Measurements from ENCODE around the gene TBC1D17. TPM values are rescaled to one million over a fixed set of nuclear protein-coding genes. Genes with fewer than 3 reads are reported as not detected.

Gene TBC1D17
- total RNA-seq, 1 donor from 2014 or later, result 2.1 TPM

DNA sequence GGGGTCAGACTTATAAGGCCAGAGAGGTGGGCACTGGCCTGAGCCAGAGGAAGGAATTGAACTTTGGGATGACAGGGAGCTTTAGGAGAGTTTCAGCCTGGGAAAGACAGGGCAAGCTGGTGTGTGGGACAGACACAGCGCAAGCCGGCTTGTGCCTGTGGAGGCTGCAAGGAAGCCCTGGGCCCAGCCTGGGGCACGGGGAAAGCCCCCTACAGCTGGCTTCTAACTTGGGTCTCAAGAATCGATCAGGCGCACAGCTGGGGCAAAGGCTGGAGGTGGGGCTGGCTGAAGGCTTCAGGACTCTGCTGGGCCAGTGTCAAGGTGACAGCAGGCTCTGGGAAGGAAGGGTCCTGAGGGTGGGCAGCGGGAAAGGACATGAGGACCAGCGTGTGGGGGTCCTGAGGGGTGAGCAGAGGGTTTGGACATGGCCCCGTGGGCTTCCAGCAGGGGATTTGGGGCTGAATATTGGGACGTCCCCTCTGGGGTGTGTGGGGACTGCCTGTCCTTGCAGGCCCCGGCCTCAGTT is 23.6 kb upstream of the TBC1D17 start:
- no peak for FAIRE-seq
- H3K36me3 ChIP-seq (ENCODE audit: control insufficient read depth, insufficient read depth, low read length), result peaks cover 16% of the 10 kb centered on the region
- H3K27me3 ChIP-seq (ENCODE audit: control insufficient read depth, insufficient read depth, low read length), result no peaks in the 10 kb centered on the region
- H3K4me3 ChIP-seq (ENCODE audit: low read depth, low read length), result no peak overlapping the region
- TF ChIP-seq, protein P1, sequence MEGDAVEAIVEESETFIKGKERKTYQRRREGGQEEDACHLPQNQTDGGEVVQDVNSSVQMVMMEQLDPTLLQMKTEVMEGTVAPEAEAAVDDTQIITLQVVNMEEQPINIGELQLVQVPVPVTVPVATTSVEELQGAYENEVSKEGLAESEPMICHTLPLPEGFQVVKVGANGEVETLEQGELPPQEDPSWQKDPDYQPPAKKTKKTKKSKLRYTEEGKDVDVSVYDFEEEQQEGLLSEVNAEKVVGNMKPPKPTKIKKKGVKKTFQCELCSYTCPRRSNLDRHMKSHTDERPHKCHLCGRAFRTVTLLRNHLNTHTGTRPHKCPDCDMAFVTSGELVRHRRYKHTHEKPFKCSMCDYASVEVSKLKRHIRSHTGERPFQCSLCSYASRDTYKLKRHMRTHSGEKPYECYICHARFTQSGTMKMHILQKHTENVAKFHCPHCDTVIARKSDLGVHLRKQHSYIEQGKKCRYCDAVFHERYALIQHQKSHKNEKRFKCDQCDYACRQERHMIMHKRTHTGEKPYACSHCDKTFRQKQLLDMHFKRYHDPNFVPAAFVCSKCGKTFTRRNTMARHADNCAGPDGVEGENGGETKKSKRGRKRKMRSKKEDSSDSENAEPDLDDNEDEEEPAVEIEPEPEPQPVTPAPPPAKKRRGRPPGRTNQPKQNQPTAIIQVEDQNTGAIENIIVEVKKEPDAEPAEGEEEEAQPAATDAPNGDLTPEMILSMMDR (IDR thresholded peaks at IDR 0.05; ENCODE audit: insufficient read depth, low read length, severe bottlenecking), result no peak
- no peak for DNase-seq (ENCODE audit: low read depth)

DNA sequence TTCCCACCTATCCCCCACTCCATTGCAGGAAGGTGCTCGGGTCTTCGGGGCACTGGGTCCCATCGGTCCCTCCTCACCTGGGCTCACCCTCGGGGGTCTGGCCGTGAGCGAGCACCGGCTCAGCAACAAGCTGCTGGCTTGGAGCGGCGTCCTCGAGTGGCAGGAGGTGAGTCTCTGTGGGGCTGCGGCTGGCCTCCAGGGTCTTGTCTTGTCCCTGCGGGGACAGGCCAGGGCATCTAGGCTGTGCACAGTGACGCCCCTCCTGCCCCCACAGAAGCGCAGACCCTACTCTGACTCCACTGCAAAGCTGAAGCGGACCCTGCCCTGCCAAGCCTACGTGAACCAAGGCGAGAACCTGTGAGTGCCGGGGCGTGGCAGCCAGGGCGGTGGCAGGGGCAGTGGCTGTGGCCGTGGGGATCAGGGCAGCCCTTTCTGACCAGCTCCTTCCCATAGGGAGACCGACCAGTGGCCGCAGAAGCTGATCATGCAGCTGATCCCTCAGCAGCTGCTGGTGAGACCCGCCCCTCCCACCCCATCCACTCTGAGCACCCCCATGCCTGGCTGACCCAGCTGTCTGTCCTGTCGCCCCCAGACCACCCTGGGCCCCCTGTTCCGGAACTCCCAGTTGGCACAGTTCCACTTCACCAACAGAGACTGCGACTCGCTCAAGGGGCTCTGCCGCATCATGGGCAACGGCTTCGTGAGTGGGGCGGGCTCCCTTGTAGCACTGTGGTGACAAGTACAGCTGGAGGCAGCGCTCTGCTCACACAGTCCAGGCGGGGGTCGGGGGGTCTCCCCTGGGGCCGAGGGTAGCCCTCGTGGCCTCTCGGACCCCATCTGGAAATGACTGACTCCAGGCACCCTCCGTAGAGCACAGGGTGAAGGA is 22.9 kb upstream of the TBC1D17 start:
- FAIRE-seq, result no peak
- H3K4me3 ChIP-seq (ENCODE audit: low read depth, low read length), result no peak overlapping the region
- TF ChIP-seq, protein P1 (IDR thresholded peaks at IDR 0.05; ENCODE audit: insufficient read depth, low read length, severe bottlenecking), result no peak

GRCh38 chr19:49855277-49855675 is 22.2 kb upstream of the TBC1D17 start:
- DNase-seq (ENCODE audit: low read depth), result no peak
- TF ChIP-seq, protein P1 (IDR thresholded peaks at IDR 0.05; ENCODE audit: insufficient read depth, low read length, severe bottlenecking), result no peak
- Histone ChIP-seq H3K36me3 (ENCODE audit: control insufficient read depth, insufficient read depth, low read length) (peaks cover 17% of the 10 kb centered on the region), H3K27me3 (ENCODE audit: control insufficient read depth, insufficient read depth, low read length) (no peaks in the 10 kb centered on the region), H3K4me3 (ENCODE audit: low read depth, low read length) (no peak overlapping the region)
- no peak for FAIRE-seq

More for the DNA sequence above, 22.9 kb upstream of the TBC1D17 start:
- Histone ChIP-seq H3K36me3 (ENCODE audit: control insufficient read depth, insufficient read depth, low read length) (peaks cover 17% of the 10 kb centered on the region), H3K27me3 (ENCODE audit: control insufficient read depth, insufficient read depth, low read length) (no peaks in the 10 kb centered on the region)
- no peak for DNase-seq (ENCODE audit: low read depth)

DNA sequence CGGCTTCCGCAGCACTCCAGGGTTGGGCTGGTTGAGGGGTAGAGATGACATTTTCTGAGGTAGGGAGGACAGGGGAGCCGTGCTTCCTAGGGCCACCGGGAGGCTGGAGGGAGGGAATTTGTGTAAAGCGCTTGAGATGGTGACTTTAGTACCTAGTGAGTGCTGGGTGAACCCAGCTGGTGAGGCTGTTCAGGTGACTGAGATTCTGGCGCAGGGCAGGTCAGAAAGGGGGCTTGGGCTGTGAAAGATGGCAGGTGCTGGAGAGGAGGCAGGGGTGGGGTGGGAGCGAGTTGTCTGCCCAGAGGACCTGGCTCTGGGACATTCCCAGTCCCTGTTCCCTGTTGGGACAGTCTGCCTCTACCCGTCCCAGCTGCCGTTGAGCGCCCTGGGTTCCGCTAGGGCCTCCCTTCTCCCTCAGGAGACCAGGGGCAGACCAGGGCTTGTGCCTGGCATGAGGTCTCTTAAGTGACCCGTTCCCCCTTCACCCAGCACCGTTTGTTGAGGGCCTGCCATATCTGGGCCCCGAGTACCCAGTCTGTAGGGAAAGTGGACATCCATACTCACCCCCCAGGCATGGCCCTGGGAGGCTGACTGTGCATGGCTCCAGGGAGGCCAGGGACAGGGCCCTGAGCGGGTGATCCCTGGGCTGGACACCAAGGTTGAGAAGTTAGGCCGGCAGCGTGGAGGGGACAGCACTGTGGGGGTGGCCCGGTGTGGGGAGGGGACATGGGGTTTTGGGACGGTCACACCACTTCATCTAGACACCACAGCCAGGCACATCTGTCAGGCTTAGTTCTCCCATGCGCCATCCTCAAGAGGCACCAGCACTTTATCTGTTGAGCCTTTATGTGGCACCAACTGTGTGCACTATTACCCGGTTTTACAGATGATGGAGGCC is 21.6 kb upstream of the TBC1D17 start:
- H3K27me3 ChIP-seq (ENCODE audit: control insufficient read depth, insufficient read depth, low read length), result no peaks in the 10 kb centered on the region
- no peak for FAIRE-seq
- TF ChIP-seq, protein P1 (IDR thresholded peaks at IDR 0.05; ENCODE audit: insufficient read depth, low read length, severe bottlenecking), result no peak
- no peak for DNase-seq (ENCODE audit: low read depth)
- no peak overlapping the region for H3K4me3 ChIP-seq (ENCODE audit: low read depth, low read length)
- H3K36me3 ChIP-seq (ENCODE audit: control insufficient read depth, insufficient read depth, low read length), result peaks cover 18% of the 10 kb centered on the region

DNA sequence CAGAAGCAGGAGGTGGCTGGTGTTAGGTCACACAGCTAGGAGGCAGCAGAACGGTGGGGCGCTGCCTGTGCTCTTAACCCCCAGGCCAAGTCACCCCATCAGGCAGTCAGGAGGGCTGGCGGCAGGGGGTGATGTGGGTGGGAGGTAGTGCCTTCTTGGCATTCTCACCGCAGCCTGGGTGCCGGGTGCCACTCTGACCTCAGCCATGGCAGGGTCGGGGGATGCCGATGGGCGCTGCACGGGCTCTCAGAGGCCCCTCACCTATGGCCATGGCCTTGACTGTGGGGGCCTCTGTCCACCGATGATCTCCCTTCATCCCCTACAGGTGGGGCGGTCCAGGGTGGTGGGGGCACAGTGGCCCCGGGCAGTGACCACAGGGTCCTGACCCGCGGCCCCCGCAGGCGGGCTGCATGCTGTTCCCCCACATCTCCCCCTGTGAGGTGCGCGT is 20.9 kb upstream of the TBC1D17 start:
- DNase-seq (ENCODE audit: low read depth) (no peak), FAIRE-seq (no peak)
- H3K36me3 ChIP-seq (ENCODE audit: control insufficient read depth, insufficient read depth, low read length), result peaks cover 18% of the 10 kb centered on the region
- TF ChIP-seq, protein P1 (IDR thresholded peaks at IDR 0.05; ENCODE audit: insufficient read depth, low read length, severe bottlenecking), result no peak
- no peaks in the 10 kb centered on the region for H3K27me3 ChIP-seq (ENCODE audit: control insufficient read depth, insufficient read depth, low read length)
- H3K4me3 ChIP-seq (ENCODE audit: low read depth, low read length), result no peak overlapping the region
